IPS-NIHi7 (cell line): ENCODE measurements around the gene LRRC17.
A peak's percentile ranks its signal among the peaks of the same experiment; 100 is the strongest.

Experiments
- DNase-seq: peaks from one replicate; pipeline ENCODE4 v3.0.0; 2012; ENCODE audit warnings: mixed read lengths; ENCODE audit errors: extremely low spot score

Gene LRRC17, protein sequence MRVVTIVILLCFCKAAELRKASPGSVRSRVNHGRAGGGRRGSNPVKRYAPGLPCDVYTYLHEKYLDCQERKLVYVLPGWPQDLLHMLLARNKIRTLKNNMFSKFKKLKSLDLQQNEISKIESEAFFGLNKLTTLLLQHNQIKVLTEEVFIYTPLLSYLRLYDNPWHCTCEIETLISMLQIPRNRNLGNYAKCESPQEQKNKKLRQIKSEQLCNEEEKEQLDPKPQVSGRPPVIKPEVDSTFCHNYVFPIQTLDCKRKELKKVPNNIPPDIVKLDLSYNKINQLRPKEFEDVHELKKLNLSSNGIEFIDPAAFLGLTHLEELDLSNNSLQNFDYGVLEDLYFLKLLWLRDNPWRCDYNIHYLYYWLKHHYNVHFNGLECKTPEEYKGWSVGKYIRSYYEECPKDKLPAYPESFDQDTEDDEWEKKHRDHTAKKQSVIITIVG

DNA sequence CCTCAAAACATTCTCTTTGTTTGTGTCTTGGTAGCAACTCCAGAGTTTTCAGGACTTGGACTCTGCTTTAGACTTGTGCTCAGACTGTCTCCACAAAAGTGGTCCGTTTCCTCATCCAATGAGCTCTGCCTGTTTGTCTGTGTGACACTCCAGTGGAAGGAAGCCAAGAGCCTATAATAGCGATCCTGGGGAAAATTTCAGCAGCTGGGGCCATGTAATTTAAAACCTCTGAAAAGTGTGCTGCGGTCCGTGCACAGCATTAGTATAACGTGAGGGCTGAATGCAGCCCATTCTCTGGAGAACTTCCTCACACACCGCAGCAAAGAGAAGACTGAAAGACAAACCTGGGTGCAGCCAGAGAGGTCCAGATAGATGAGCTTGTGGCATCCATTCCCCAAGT lies at the start of gene LRRC17:
Gene LRRC17 (plus strand): TSS at position 259 of the 400 bp plus-strand sequence. CDS start 20,914 bp downstream, outside the sequence.
- no peak for DNase-seq

DNA sequence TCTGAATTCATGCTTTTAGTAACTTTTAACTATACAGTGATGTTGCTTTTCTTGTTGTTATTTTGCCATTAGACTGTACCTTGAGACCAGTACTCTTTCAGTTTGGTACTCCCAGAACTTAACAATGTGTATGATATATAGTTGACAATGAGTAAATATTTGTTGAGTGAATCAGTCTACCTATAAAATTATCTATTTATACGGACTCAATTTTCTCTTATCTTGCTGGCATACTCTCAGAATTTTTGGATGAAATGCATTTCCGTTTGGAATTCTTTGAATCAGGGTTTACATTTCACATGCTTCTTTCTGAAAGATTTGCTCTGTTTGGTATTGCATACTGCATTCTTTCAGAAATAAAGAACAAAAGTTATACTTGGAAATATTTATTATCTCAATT lies 47.8 kb upstream of the LRRC17 start:
- no peak for DNase-seq

DNA sequence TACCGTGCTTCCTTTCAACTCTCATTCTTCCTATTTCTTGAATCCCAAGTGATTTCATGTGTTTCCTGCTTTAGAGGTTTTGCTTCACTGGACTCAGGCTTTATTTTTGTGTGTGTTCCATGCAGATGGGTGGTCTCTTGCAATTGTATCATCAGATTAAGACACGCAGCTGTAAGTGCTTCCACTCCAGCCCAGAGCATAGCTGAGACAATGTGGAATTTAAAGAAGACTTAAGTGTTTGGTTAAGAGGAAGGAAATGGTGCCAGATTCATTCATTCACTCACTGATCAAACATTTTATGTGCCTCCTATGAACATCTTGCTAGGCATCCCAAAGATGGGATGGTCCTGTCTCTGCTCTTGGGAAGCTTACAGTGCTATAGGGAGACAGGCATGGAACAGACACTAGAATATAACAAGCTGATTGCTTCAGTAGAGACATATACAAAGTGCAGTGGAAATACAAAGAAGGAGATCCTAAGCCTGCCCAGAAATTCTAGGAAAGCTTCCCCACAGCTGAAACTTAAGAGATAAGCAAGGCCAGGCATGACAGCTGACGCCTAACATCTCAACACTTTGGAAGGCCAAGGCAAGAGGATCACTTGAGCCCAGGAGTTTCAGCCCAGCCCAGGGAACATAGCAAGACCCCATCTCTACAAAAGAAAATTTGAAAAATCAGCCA lies 46.1 kb upstream of the LRRC17 start:
- no peak for DNase-seq

DNA sequence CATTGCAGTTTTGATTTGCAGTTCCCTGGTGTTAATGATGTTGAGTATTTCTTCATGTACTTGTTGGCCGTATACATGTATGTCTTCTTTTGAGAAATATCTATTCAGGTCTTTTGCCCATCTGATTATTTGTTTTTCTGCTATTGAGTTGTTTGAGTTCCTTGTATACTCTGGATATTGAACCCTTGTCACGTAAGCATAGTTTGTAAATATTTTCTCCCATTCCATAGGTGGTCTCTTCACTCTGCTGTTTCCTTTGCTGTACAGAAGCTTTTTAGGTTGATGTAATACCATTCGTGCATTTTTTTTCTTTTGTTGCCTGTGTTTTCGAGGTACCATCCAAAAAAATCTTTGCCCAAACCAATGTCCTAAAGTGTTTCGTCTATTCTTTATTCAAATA lies 43.6 kb upstream of the LRRC17 start:
- DNase-seq, result no peak

DNA sequence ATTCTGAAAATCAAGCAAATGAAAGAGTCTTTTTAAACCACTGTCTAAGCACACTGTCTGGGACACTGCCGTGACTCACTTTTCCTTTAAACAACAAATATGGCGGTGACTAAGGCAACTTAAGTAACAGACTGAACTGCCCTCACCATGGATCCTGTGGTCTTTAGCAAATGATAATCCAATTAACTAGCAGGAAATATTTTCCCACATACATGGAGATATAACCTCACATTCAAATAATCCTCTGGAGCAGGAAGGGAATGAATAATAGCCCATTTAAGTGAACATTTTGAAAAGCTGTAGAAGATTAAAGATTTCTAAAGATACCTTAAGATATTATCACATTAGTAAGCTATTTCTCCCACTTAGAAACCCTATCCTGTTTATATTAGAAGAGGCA lies 40.3 kb upstream of the LRRC17 start:
- no peak for DNase-seq

DNA sequence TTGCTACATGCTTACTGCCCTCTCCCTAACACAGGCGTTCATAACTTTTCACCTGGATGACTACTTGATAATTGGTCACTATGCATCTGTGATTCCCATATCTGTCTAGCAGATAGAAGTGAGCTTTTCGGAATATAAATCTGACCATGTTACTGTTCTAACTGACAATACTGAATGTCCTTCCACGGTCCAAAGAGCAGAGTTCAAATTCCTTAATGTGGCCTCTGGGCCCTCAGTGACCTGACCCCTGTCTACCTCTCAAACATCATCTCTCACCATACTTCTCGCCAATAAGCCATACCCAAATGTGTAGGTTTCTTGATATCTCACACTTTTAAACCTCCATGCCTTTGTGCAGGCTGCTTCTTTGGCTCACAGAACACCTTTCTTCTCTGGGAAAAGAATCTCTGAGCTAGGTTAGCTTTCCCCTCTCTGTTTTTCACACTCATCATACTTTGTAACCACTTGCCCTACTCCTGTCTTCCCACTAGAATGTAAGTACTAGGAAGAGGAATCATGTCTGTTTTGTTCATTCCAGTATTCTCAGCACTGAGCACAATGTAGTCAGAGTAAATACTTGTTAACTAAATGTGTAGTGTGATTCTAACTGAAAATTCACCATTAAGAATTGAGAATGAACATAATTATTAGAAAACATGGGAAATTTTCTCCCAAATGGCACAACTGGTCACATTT lies 39.2 kb upstream of the LRRC17 start:
- no peak for DNase-seq

DNA sequence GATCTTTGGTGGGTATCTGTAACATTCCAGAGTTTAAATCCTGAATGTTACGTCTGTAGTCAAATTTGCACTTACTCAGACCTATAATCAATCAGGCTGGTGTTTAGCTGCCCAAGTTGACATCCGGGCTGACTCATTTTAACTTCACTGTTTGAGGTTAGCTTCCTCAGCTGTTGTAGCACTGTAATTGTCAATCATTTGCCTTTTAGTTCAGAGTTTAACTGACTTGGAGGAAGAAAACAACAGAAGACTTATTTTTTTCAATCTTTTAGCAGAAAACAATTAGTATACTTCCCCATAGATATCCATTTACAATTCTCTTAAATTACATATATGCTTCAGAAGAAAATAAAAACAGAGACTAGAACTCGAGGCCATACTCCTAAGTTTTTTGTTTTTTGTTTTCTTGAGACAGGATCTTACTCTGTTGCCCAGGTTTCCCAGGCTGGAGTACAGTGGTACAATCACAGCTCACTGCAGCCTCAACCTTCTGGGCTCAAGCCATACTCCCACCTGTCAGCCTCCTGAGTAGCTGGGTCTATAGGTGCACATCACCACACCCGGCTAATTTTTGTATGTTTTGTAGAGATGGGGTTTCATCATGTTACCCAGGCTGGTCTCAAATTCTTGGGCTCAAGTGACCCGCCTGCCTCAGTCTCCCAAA lies 38.5 kb upstream of the LRRC17 start:
- DNase-seq, result no peak

DNA sequence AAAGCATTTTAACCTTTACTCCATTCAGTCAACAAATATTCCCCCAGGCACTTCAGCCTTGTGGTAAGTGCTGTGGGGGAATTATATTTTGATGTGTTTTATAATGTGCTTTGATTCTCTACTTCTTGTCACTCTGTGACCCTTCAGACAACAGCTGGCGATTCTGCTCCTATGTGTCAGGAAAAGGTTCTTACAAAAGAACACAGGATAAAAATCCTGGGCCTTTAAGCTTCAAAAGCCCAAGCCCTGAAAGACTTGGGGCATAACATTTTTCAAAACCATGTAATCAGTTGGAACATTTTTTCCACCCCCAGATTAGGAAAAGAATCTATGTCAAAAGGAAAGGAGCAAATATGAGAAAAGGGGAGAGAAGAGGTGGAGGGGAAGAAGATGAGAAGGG lies 37.8 kb upstream of the LRRC17 start:
- DNase-seq, result no peak

DNA sequence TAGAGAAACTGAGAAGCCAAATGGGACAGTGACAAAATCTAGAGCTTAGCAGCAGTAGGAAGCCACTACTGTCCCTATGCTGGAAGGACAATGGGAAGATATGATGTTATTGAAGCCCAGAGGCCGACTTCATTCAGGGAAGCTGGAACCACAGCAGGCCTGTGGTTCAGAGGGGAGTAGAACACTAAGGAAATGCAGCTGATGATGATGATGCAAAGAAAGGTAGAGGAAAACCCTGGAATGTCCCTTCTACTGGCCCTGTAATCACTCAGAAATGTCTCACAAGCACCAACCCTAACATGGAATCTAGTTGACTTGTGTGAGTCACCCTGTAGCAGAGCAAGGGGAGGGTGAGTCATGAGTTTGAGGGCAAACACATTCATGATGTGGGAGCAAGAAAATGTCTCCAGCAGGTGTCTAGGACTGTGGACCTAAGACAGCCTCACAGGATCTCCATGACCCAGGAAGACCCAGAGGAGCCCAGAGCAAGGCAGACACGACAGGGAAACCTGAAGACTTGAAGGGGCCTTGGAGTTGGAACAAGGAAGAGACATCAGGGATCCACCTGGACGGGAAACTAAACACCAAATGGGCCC lies 37.0 kb upstream of the LRRC17 start:
- DNase-seq, result peak; percentile 40

DNA sequence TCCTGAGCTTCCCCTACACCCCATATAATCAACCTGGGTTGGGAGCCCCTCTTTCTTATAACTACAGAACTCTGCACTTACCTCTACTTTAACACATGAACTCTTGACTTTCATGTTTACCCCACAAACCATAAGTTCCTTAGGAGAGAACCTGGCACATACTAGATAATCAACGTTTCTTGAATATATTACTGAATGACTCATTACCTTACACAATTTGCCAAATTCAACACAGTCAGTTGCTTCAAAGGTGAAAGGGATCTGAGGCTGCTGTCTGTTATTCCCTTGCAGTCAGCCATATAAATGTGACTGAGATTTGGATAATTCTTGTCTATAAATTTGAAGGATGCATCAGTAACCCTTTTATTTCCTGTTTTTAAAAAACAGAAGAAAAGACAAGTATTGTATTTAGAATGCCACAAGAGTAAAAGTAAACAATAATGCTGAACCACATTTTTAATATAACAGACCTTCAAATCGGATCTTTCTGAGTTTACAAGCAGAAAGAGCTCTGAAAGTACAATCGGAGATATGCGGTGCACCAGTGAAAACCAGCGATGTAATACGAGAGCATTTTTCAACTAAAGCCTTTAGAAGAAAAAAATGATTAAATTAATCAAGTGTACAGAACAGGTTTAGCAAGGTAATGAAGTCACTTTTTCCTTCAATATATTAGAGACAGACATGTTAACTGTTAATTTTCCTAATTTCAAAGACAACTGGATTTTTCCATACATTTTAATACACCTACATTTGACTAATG lies 29.5 kb upstream of the LRRC17 start:
- DNase-seq, result no peak

DNA sequence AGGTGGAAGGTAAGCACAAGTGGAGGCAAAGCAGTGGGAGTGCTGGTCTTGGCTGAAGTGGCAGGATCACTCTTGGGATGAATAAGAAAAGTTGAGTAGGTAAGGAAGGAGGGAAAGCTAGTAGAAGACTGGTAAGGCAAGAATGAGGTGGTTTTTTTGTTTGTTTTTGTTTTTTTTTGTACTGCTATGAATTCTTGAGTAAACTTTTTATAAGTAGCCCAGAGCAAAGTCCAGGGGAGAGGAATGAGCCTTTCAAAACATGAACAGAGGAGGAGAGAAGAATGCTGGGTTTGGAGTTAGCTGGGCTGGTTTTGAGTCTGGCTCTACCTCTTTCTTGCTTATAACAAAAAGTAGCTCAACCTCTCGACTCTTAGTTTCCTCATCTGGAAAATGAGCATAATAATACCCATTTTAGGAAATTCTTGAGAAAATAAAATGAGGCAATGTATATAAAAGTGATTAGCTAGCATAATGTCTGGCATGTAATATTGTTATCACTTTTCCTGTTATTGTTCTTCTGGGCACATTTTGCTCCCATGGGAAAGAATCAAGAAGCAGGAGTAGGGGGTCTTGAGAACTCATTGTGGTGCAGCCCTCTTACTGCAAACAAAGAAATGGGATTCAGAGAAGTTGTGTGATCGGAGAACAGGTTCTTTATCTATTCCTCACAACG lies 24.1 kb upstream of the LRRC17 start:
- DNase-seq, result no peak

DNA sequence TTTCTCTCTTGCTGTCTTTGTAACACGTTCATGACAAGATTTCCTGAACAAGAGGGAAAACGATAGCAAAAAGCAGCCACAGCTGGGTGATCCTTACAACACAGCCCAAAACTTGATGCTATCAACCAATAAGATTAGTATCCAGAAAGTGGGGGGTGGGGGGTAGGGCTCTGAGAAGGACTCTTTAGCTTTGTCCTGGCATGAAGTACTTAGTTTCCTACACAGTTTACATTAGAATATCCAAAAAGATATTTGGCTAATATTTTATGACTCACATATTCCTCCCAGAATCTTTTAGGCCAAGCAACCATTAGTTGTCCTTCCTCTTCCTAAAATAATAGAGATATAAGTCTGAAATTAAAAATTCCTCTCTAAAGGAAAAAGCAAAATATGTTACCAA lies 22.9 kb upstream of the LRRC17 start:
- no peak for DNase-seq

DNA sequence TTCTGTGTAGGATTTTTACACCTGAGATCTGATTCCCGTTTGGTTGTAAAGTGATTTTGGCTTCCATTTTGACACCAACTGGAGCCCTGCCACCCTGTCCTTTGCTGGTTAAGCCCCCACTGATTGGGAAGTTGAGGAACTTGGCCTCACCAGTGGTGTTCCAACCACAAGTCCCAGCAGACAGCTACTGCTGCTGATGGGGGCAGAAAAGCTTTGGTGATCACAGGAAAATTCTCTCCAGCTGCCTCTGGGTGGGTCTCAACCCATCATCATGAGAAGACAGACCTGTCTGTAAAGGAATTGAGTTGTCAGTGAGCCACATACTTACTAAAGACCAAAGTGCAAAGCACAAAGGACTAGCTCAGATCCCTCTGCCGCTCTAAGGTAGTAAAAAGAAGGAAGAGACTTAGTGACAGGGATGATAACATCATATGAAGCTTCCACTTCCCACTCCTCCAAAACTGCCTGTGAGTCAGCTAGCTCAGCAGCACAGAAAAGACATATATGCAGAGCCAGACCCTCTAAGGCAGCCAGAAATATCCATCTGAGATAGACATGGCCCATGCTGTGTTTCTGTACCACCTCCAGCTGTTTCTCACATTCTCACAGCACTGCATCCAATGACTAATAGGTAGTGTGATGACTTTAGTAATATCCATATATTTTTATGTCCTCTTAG lies 22.4 kb upstream of the LRRC17 start:
- DNase-seq, result no peak

DNA sequence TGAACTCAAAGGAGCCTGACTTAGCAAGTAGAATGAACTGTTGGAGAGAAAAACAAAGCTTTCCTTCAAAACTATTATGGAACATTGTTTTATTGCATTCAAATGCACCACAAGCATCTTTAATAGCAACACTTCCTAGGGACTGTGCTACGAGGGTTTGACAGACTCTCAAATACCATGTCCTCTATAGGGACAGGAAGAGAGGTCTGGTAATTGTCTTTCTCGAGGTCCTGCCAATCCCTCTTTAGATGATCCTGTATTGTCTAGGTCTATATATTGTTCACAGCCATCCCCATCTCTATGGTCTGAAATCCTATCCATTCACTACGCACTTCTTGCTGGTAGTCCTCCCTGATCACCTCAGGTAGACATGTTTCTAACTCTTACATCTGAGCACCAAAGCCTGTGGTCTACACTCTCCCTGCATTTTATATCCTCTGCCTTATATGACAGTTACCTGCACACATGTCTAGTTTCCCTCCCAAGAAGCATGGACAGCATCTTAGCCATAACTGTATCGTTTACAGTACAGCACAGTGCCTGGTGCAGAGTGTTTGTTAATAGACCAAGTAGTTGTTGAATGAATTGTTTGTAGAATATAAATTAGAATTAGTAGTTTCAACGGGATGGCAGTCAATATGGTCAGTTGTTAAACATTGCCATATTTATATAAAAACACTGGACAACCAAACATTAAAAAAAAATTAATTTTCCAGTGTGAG lies 21.7 kb upstream of the LRRC17 start:
- DNase-seq, result no peak

DNA sequence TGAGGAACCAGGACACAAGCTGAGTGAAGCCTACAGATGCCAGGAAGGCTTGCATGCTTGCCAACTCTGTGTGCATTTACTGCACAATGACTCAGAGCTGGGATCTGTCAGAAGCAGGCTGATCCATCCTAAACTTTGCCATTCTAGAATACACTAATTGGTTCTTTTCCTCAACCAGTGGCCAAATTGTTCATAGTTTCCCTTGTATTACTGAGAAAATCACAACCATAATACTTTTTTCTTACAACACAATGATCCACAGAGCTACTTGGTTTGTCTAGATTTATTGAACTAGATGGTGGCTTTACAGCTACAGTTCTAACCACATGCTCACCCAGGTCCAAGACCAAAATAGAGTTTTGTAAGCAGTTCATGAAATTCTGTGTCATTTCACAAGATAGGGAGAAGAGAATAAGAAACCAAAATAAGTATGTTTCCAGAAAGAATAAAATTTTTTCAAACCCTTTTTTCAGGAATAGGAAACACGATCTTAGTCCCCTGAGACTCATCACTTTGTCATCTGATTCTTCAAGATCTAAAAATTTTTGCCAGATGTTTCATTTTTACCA lies 21.0 kb upstream of the LRRC17 start:
- no peak for DNase-seq

DNA sequence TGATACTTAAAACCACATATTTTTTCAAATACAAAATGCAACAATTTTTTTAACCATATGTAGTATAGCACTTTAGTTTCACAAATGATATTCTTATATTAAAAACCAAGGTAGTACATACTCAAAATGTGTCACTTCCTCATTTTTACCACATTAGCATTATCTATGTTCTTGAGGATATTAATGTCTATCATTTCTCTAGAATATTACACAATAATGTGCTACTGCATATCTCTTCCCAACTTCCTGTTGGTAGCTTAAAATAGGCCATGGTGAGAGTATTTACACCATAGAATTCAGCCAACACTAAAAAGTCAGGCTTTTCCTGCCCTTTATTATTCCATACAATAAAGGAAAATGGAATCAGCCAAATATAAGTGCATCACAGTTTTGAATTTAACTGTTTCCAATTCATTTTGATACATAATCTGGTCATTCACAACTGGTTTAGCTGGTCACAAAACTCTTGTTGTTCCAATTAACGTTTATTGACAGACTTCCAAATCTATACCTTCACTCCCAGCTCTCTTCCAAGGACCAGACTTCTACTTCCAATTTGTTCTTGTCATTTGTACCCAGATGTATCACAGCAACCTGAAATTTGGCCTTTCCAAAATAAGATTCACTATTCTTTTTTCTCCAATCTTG lies 20.0 kb upstream of the LRRC17 start:
- no peak for DNase-seq

DNA sequence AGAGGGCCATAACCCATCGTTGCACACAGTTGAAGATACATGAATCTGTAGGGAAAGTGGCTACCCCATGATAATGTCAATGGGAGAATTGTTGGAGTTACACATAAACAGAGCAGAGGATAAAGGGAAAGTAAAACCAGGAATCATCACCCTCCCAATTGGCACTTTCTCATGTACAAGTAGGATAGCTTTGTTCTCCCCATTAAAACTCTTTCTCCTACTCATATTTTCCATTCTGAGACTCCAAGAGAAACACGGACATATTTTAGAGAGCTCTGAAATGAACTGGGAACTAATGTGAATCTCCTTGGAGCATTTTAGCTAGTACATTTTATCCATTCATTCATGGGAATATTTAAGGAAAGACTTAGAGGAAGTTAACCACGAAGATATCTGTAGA lies 17.2 kb upstream of the LRRC17 start:
- DNase-seq, result no peak

DNA sequence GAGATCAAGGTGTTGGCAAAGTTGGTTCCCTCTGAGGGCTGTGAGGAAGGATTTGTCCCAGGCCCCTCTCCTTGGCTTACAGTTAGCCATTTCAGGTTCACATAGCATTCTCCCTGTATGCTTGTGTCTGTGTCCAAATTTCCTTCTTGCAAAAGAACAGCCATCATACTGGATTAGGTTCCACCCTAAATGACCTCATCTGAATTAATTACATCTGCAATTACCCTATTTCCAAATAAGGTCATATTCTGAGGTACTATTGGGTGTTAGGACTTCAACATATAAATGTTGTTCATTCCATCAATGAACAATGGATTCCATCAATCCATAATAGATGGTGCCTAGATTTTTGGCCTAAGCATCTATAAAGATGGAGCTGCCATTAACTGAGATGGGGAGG lies 16.2 kb upstream of the LRRC17 start:
- DNase-seq, result no peak
